IPS-NIHi7 (cell line): ENCODE measurements around the gene KCTD20.

Source experiments
- DNase-seq: peaks from one replicate; pipeline ENCODE4 v3.0.0; 2012; ENCODE audit warnings: mixed read lengths; ENCODE audit errors: extremely low spot score

Gene KCTD20

DNA sequence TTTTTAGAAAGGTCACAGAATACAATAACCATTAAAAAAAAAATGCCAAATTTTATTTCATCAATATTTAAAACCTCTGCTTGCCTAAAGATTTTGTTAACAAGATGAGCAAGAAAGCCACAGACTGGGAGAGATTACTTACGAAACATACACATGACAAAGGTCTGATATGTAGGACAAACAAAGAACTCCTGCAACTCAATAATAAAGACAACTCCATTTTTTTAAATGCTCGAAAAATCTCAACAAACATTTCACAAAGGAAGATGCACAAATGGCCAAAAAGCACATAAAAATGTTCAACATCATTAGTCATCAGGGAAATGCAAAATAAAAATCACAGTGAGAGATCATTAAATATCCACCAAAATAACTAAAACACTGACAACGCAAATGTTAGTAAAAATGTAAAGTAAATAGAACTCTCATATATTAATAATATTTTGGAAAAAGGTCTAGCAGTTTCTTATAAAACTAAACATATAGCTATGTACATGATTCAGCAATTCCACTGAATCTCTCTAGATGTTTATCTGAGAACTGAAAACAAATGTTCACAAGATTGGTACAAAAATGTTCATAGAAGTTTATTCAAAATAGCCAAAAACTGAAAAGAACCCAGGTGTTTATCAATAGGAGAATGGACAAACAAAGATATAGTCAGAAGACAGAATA, 94.2 kb downstream of the KCTD20 start:
- no peak for DNase-seq

DNA sequence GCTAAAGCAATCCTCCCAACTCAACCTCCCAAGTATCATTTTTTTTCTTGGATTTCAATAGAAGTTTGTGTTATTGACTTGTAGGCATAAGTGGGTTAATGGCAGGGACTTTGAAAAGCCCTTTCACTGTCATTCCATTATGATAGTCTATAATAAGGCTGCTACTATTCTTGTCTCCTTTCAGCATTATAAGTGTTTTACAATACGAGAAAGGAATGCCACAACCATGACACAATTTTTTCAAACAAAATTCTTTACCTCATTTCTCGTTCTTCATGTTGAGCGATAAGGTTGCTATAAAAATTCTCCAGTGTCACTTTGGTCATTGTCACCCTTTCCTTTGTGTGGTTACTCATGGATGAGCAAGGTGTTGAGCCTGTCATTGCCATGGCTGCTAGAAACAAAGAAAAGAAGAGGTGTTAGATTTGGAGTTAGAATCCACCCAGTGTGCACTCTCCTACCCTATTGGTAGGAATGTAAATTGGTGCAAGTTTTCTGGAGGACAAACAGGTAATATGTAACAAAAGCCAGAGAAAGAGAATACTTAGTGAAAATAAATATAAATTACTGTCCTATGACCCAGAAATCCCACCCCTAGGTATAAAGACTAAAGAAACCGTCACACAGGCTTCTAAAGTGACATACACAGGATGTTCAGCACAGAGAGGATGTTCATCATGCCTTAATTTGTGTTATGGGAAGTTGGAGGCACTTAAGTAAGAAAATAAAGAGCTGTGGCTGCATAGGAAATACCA, 97.2 kb downstream of the KCTD20 start:
- DNase-seq, result no peak
